IMR-90 (cell line): ENCODE results near the gene TDP2. TPM values are rescaled to one million over a fixed set of nuclear protein-coding genes. Genes with fewer than 3 reads are reported as not detected.

Experiments
- ATAC-seq: fragments of 200-7000 bp; cut with Tn5 transposase; 2 replicates; pipeline ENCODE4 v1.9.1; 2020; ENCODE audit warnings: low read depth, mild to moderate bottlenecking, moderate library complexity
- BruUV-seq: library from RNA; stranded (reverse); fragments of 400-500 nt; replicated peaks from 2 replicates; lab custom pipeline; 2021; lab: Mats Ljungman, UMichigan
- CTCF ChIA-PET: fragments of 300-600 bp; formaldehyde crosslinking; extraction: SDS; loops from one replicate; lab custom pipeline; 2021; ENCODE audit warnings: antibody characterized with exemption; lab: Yijun Ruan, JAX
- POLR2A ChIA-PET: fragments of 300-600 bp; sonication (Branson Sonifier 250); formaldehyde crosslinking; loops from one replicate; lab custom pipeline; 2022; ENCODE audit warnings: antibody characterized with exemption; ENCODE audit not compliant: unreplicated experiment; lab: Charles Lee
- DNase-seq: peaks from one replicate; pipeline ENCODE4 v3.0.0; 2013
- H2AFZ ChIP-seq: replicated peaks from 2 replicates; pipeline ENCODE3; 2013; ENCODE audit warnings: low read length, mild to moderate bottlenecking; ENCODE audit not compliant: poor library complexity
- H2AK5ac ChIP-seq: 2 replicates; pipeline ENCODE4 v1.6.1; 2013; ENCODE audit warnings: low read depth, low read length, inconsistent platforms
- H2AK9ac ChIP-seq: replicated peaks from 2 replicates; pipeline ENCODE3; 2013; ENCODE audit warnings: mild to moderate bottlenecking, low read depth, low read length, moderate library complexity; ENCODE audit not compliant: poor library complexity
- H2BK120ac ChIP-seq: 2 replicates; pipeline ENCODE4 v1.6.1; 2013; ENCODE audit warnings: low read depth, low read length, inconsistent platforms
- H2BK15ac ChIP-seq: 3 replicates; pipeline ENCODE4 v1.6.1; 2013; ENCODE audit warnings: low read depth, low read length, inconsistent platforms
- H2BK20ac ChIP-seq: 2 replicates; pipeline ENCODE4 v1.6.1; 2013; ENCODE audit warnings: low read depth, mild to moderate bottlenecking, inconsistent platforms, low read length, moderate library complexity
- H2BK5ac ChIP-seq: 2 replicates; pipeline ENCODE4 v1.6.1; 2013; ENCODE audit warnings: mild to moderate bottlenecking, low read depth, low read length, inconsistent platforms; ENCODE audit not compliant: poor library complexity, severe bottlenecking
- H3K14ac ChIP-seq: replicated peaks from 2 replicates; pipeline ENCODE4 v1.6.1; 2013; ENCODE audit warnings: low read depth, low read length, inconsistent platforms
- H3K18ac ChIP-seq: 2 replicates; pipeline ENCODE4 v1.6.1; 2013; ENCODE audit warnings: low read depth, low read length, control low read depth
- H3K23ac ChIP-seq: 2 replicates; pipeline ENCODE4 v1.6.1; 2013; ENCODE audit warnings: low read depth, low read length, inconsistent platforms
- H3K27ac ChIP-seq: 2 replicates; pipeline ENCODE4 v1.5.1; 2013; ENCODE audit warnings: mild to moderate bottlenecking, control low read depth, low read length; ENCODE audit not compliant: insufficient read depth
- H3K27me3 ChIP-seq: 2 replicates; pipeline ENCODE4 v1.6.1; 2013; ENCODE audit warnings: low read length; ENCODE audit not compliant: control insufficient read depth, insufficient read depth
- H3K36me3 ChIP-seq: 2 replicates; pipeline ENCODE4 v1.6.1; 2013; ENCODE audit warnings: low read length, mixed read lengths; ENCODE audit not compliant: control insufficient read depth, insufficient read depth
- H3K4ac ChIP-seq: 2 replicates; pipeline ENCODE4 v1.6.1; 2013; ENCODE audit warnings: low read depth, low read length, inconsistent platforms
- H3K4me1 ChIP-seq: 2 replicates; pipeline ENCODE4 v1.6.1; 2013; ENCODE audit warnings: low read length, mixed read lengths; ENCODE audit not compliant: control insufficient read depth, insufficient read depth
- H3K4me2 ChIP-seq: 2 replicates; pipeline ENCODE4 v1.6.1; 2013; ENCODE audit warnings: low read depth, mild to moderate bottlenecking, control low read depth, low read length, moderate library complexity
- H3K4me3 ChIP-seq: 2 replicates; pipeline ENCODE4 v1.5.1; 2013; ENCODE audit warnings: low read depth, mild to moderate bottlenecking, control low read depth, low read length, moderate library complexity; ENCODE audit not compliant: insufficient read depth
- H3K56ac ChIP-seq: 2 replicates; pipeline ENCODE4 v1.6.1; 2013; ENCODE audit warnings: low read length, inconsistent platforms; ENCODE audit not compliant: insufficient read depth; ENCODE audit errors: extremely low read depth
- H3K79me1 ChIP-seq, 2 experiments: 2 replicates each; pipeline ENCODE4 v1.6.1; 2013; ENCODE audit warnings: low read length in 2 of 2, inconsistent platforms in 1 of 2, low read depth in 1 of 2
- H3K9ac ChIP-seq: 2 replicates; pipeline ENCODE4 v1.6.1; 2013; ENCODE audit warnings: low read depth, low read length, control low read depth
- H3K9me1 ChIP-seq: 2 replicates; pipeline ENCODE4 v1.6.1; 2013; ENCODE audit warnings: low read length, inconsistent platforms; ENCODE audit not compliant: insufficient read depth
- H3K9me3 ChIP-seq: 2 replicates; pipeline ENCODE4 v1.6.1; 2013; ENCODE audit warnings: low read length; ENCODE audit not compliant: control insufficient read depth, insufficient read depth
- H4K20me1 ChIP-seq: 2 replicates; pipeline ENCODE4 v1.6.1; 2013; ENCODE audit warnings: low read length, inconsistent platforms; ENCODE audit not compliant: insufficient read depth
- H4K5ac ChIP-seq: 2 replicates; pipeline ENCODE4 v1.6.1; 2013; ENCODE audit warnings: mild to moderate bottlenecking, low read depth, low read length, control low read depth
- H4K8ac ChIP-seq, 2 experiments: 2 replicates each; pipeline ENCODE4 v1.6.1; 2013; ENCODE audit warnings: low read depth in 2 of 2, low read length in 2 of 2, control low read depth in 1 of 2, inconsistent platforms in 1 of 2
- H4K91ac ChIP-seq: 2 replicates; pipeline ENCODE4 v1.6.1; 2013; ENCODE audit warnings: low read depth, low read length, inconsistent platforms; ENCODE audit not compliant: insufficient read depth
- BHLHE40 ChIP-seq: fragments of 150-350 bp; IDR thresholded peaks from 2 replicates; pipeline ENCODE4 v1.6.1; 2016; ENCODE audit warnings: mild to moderate bottlenecking, low read depth, low read length
- CEBPB ChIP-seq: IDR thresholded peaks from 2 replicates; pipeline ENCODE4 v1.6.1; 2012; ENCODE audit warnings: low read depth, low read length, improper control_type of control experiment
- MAFK ChIP-seq: IDR thresholded peaks from 2 replicates; pipeline ENCODE4 v1.6.1; 2012; ENCODE audit warnings: low read depth, low read length, improper control_type of control experiment
- MAZ ChIP-seq: IDR thresholded peaks from 2 replicates; pipeline ENCODE4 v1.6.1; 2012; ENCODE audit warnings: low read depth, mild to moderate bottlenecking, low read length, improper control_type of control experiment, moderate library complexity, borderline replicate concordance
- NFE2L2 ChIP-seq: fragments of 150-350 bp; IDR thresholded peaks from 2 replicates; pipeline ENCODE4 v1.6.1; 2016; ENCODE audit warnings: low read depth, mild to moderate bottlenecking, low read length
- POLR2A ChIP-seq: IDR thresholded peaks from 2 replicates; pipeline ENCODE4 v1.6.1; 2012; ENCODE audit warnings: mild to moderate bottlenecking, low read depth, low read length
- RCOR1 ChIP-seq: IDR thresholded peaks from 2 replicates; pipeline ENCODE4 v1.6.1; 2012; ENCODE audit warnings: mild to moderate bottlenecking, low read length, improper control_type of control experiment; ENCODE audit not compliant: insufficient replicate concordance
- RFX5 ChIP-seq: IDR thresholded peaks from 2 replicates; pipeline ENCODE4 v1.8.0; 2012; ENCODE audit warnings: low read depth, mild to moderate bottlenecking, low read length, moderate library complexity
- WGBS, 2 experiments: methylation state at CpG; one replicate each; pipeline versions ENCODE4 v1.1.5 to v1.1.7; 2013; ENCODE audit warnings: missing lambda C conversion rate in 2 of 2; ENCODE audit not compliant: insufficient read length in 1 of 2; ENCODE audit errors: extremely low coverage in 2 of 2; 5-methylcytosine and 5-hydroxymethylcytosine counted together
- dilution Hi-C: fragments of 300-500 bp; cut with HindIII; formaldehyde crosslinking; loops from one replicate; pipeline ENCODE4 v1.14.3; 2018; ENCODE audit warnings: low sequenced_read_pairs; ENCODE audit not compliant: unreplicated experiment
- in situ Hi-C: fragments of 300-500 bp; cut with MboI; formaldehyde crosslinking; loops from 3 replicates; pipeline ENCODE4 v1.14.3; 2019; ENCODE audit warnings: low sequenced_read_pairs, inconsistent platforms, mixed read lengths
- intact Hi-C: fragments of 100-400 bp; cut with micrococcal nuclease; formaldehyde crosslinking; loops from 2 replicates; pipeline ENCODE4 v1.10.0; 2022
- polyA plus RNA-seq, 3 experiments: library from polyadenylated mRNA; depleted of rRNA; stranded (reverse); fragments of >200 nt; gene quantifications; 2 replicates each; pipeline ENCODE4 v1.2.3, GENCODE V29; 2012; ENCODE audit warnings: low replicate concordance in 1 of 3
- total RNA-seq: library from RNA; depleted of rRNA; stranded (reverse); fragments of >200 nt; gene quantifications from 2 replicates; pipeline ENCODE4 v1.2.3, GENCODE V29; 2012

The TDP2 gene
- total and polyA plus RNA-seq, 2 of the 4 experiments (the other 2 are of a cell fraction), result 13.6 to 22.8 TPM

- Histone ChIP-seq H3K56ac (no peak overlapping the region), H3K27ac (no peak overlapping the region), H4K8ac (no peak overlapping the region), H4K5ac (no peak overlapping the region), H3K9me1 (no peaks in the 10 kb centered on the region), H2BK15ac (no peak overlapping the region), H3K4me2 (no peak overlapping the region), H3K4ac (no peak overlapping the region), H2BK20ac (no peak overlapping the region), H4K91ac (no peak overlapping the region), H2AFZ (no peak overlapping the region), H3K23ac (no peak overlapping the region), H3K36me3 (no peaks in the 10 kb centered on the region), H2AK5ac (no peak overlapping the region), H3K4me3 (no peak overlapping the region), H3K9ac (no peak overlapping the region), H2BK5ac (no peak overlapping the region), H2BK120ac (no peak overlapping the region), H3K27me3 (peaks cover 4% of the 10 kb centered on the region), H3K9me3 (no peaks in the 10 kb centered on the region), H3K18ac (no peak overlapping the region), H3K79me1 (no peaks in the 10 kb centered on the region), H3K14ac (no peak overlapping the region), H4K20me1 (no peaks in the 10 kb centered on the region), H2AK9ac (no peak overlapping the region), H3K4me1 (no peaks in the 10 kb centered on the region)
- intact Hi-C loops, result no loop called here
- CTCF ChIA-PET, result no interaction called here
- BruUV-seq, result no TSS peak
- DNase-seq (no peak), ATAC-seq (no peak)
- no CpG with 5 or more reads among the region's 4 CpGs for WGBS, 2 experiments
- TF ChIP-seq BHLHE40 (no peak), RFX5 (no peak), MAFK (no peak), RCOR1 (no peak), NFE2L2 (no peak), MAZ (no peak), CEBPB (no peak), POLR2A (no peak)
- in situ Hi-C loops, result no loop called here
- dilution Hi-C loops, result no loop called here
- POLR2A ChIA-PET, result no interaction called here
These were observed 56.0 kb downstream of the TDP2 start for GRCh38 chr6:24610672-24611071.
